Measurements from ENCODE around the gene TDO2.
"Not testable (repeated sequence)": the region's sequence is repeated elsewhere in the genome, so short reads cannot be mapped to it uniquely, and the experiment has no call there.

Gene TDO2

GRCh38 chr4:155908187-155909139, 5.0 kb downstream of the TDO2 start:
- DNase-seq: no peak

- DNase-seq: no peak
Measured at GRCh38 chr4:155909615-155910226, 6.2 kb downstream of the TDO2 start.

- DNase-seq: no peak
Measured at GRCh38 chr4:155911905-155912304, 8.4 kb downstream of the TDO2 start.

- DNase-seq: no peak
Measured at GRCh38 chr4:155914782-155915181, 11.3 kb downstream of the TDO2 start.

DNA sequence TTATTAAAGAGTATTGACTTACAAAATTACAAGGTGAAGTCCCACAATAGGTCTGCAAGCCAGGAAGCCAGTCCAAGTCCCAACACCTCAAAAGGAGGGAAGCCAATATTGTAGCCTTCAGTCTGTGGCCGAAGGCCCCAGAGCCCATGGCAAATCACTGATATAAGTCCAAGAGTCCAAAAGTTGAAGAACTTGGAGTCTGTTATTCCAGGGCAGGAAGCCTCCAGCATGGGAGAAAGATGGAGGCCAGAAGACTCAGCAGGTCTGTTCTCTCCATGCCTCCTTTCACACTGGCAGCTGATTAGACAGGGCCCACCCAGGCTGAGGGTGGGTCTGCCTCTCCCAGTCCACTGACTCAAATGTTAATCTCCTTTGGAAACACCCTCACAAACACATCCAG, 18.1 kb downstream of the TDO2 start:
- DNase-seq: no peak

DNA sequence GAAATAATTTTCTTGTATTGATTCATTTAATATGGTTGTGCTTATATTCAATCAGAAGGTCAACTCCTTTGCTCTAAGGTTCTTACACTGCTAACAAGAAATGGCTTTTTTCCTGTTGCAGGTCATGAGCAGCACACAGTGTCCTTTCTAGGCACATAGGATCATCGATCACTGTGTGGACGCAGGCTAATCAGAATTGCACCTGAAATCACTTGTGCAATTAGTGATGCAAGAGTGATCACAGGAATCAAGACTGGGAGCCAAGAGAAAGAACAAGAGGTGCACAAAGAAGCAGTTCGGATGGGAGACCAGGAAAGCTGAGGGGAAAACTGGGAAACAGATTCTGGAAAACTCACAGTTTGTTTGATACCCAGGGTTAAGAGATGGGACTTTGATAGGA, 21.1 kb downstream of the TDO2 start:
- DNase-seq: no peak

DNA sequence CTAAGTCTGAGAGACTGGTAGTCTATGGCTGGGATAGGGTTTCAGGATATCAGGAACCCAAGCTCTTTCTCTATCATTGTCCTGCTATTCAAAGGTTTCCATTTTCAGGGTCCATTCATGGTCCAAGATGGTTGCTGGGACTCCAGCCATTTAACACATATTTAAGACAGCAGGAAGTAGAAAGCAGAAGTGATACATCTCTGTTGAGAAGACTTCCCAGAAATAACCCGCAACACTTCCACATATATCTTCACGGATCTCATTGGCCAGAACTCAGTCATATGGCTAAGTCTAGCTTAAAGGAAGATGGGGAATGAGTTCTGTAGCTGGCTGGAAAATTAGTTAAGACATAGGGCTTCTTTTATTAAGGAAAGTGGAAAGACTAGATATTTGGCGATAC, 26.3 kb downstream of the TDO2 start:
- no peak for DNase-seq

- no peak for DNase-seq
Measured at GRCh38 chr4:155930330-155930729, 26.8 kb downstream of the TDO2 start.

DNA sequence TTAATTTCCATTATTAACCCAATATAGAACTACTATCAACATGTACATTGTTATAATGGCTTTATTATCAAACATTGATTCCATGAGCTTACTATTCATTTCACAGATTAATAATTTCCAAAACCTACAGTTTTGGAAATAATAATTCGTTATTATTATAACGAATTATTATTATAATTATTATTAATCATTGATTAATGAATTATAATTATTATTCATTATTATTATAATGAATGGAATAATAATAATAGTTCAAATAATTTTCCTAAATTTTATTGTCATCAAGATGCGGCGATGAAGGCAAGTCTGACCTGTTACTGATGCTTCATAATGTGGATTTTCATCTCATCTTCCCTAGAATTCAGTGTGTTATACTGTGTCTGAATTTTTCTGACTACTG, 28.1 kb downstream of the TDO2 start:
- no peak for DNase-seq

- DNase-seq: not testable (repeated sequence)
Measured at GRCh38 chr4:155934634-155935033, 31.1 kb downstream of the TDO2 start.

DNA sequence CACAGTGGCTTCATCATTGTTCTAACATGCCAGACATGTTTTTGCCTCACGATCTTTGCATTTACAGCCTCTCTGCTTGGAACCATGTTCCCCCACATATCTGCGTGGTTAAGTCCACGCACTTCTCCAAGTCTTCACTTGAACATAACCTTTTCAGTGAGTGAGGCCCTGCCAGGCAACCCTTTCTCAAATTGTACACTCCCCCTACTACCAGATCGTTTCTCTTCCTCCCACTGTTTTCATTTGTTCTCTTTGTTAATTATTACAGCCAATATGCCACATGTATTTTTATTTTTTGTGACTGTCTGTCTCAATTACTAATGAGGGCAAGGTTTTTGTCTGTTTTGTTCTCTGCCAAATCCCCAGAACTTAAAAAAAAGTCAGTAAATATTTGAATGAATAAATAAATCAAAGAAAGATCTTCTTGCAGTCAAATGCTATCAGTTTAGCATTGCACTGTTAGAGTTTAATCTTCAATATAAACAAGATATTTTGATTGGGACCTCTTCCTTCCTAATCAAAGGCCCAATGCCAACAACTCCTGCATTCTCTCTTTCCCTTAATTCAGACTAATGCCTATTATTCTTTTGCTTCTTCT, 32.0 kb downstream of the TDO2 start:
- no peak for DNase-seq

GRCh38 chr4:155941085-155941790, 37.7 kb downstream of the TDO2 start:
- no peak for DNase-seq

GRCh38 chr4:155941820-155942219, 38.3 kb downstream of the TDO2 start:
- DNase-seq: no peak

DNA sequence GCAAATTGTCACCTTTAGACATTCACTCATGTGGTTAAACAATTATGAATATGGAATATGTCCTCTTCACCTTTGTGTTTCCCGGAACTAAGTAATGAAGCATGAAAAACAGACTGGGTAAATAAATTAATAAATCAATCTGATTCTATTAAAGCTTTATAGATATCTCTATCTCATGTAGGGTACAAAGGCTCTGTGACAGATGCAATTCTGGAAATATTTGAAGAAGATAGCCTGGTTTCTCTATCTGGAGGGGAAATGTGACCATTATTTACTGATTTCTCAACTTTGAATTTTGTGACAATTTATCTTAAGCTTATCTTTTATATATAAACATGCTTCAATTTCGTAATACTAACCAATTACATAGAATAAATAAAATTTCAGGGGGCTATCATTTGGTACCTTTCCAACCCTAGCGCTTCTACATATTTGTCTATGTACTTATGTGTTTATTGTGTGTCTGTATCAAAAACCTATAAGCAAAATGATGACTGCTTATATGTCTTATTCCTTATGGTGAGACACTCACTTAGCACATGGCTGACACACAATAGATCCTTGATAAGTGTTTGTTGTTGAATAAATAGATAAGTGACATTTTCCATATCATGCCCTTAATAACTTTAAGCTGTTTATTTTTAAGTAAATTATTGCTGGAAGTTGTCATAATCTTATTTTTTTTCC, 40.3 kb downstream of the TDO2 start:
- DNase-seq: no peak

DNA sequence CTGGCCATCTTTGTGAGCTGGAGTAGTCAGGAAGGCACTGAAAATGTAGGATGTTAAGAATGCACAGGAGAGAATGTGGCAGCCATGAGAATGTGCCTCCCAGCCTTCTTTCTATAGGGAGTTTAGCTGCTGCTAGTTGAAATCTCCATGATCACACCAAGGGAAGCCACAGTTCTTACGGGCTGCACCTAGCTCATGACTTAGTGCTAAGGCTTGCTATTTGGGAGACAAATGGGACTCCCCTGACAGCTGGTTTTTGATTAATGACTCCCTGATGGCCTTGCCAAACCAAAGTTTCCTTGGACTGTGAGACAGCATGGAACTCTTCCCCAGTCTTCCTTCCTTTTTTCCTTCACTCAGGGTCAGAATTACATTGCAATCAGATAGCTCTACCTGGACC, 41.0 kb downstream of the TDO2 start:
- no peak for DNase-seq

DNA sequence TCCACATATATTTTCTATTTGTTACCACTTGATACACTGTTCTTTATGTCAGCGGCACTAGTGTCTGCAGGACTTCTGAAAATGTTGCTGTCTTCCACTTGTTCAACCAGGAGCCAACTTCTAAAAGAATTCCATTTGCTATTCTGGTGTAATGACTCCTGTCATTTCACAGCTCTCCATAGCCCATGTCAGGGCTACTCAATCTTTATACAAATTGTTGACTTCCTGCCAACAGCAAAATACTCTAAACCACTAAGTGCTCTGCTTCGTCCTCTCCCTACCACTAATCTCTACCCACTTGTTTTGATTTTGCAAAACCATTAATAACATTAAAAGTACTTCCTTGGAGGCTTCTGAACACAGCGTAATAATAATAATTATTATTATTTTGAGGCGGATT, 43.0 kb downstream of the TDO2 start:
- no peak for DNase-seq

DNA sequence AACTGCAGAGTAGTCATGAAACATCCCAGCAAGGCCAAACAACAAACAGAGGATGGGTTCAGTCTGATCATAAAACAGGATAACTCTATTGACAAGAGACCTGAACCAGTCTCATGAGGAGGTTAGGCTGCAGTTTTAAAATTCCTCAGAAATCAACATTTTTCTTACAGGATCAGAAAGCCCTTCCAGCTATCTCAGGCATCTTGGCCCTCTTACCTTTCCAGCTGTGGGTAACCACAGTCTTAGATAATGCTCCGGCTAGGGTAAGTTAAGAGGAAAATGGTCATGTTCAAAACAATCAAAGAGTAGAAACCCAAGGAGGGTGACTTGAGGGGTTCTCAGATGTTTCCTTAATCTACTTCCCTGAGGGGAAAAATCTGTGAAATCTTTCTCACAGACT, 45.0 kb downstream of the TDO2 start:
- no peak for DNase-seq

GRCh38 chr4:155950461-155950860, 47.0 kb downstream of the TDO2 start:
- no peak for DNase-seq

DNA sequence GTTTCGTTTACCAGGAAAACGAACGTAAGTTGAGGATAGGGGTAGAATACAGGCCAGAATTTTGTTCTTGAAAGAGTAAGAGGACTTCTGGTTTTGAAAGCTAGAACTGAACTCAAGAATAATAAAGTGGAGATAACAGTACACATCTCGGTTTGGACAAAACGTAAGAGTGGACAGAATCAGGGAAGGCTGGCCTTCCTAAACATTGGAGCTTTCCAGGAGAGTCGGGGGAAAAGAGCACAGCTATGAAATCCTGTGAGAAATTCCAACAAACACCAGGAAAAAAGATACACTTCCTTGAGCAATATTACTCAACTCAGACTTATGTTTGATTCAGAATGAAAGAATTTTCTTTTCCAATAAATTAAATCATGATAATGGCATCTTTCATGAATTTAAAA, 49.0 kb downstream of the TDO2 start:
- no peak for DNase-seq

DNA sequence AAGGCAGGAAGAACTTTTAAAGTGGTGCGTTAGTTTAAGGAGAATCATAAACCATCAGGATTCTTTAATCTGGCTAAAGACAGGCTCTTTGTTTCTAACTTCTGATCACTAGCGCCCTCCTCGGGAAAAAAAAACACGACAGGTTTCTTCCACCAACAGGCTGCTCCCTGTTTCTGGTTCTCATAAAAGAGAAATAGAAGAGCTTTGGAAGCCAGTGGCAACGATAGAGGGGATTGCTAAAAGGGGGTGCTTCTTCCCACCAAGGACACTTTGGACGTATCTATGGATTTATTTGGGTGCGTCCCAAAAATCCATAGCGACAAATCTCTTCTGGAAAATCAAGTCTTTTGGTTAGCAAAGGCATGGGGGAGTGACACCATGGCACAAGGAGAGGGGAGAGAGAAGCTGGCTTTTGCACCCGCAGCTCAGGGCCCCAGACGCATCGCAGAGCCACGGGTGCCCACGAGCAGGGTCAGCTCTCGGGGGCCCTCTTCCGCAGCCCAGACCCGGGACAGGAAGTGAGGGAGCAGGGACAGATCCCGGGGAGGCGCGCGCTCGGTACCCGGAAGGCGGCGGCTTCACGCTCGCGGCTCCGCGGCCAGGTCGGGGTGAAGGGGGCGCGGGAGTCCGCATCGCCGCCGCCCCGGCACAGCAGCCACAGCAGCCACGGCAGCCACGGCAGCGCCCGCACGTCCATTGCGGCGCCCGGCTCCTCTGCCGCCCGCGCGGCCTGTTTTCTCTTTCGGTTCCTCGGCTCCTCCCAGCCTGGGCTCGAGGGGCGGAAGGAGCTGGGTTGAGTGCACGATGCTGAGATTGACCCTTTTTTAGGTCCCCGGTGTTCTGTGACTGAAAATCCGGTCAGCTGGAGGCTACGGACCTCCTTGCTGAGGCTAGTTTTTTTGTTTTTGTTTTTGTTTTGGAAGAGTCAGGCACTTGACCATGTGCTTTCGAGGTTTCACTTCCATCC, 49.9 kb downstream of the TDO2 start, which contains the start of gene CTSO:
CTSO (minus strand) TSS at position 716 of the 967 bp plus-strand sequence; CDS start at position 697, 19 bp downstream.
- DNase-seq: peak; percentile 76

- no peak for DNase-seq
Measured at GRCh38 chr4:155954118-155954685, 50.7 kb downstream of the TDO2 start.
